Measurements from ENCODE around the gene MYO19.
"Not testable (repeated sequence)": the region's sequence is repeated elsewhere in the genome, so short reads cannot be mapped to it uniquely, and the experiment has no call there.

Gene MYO19

DNA sequence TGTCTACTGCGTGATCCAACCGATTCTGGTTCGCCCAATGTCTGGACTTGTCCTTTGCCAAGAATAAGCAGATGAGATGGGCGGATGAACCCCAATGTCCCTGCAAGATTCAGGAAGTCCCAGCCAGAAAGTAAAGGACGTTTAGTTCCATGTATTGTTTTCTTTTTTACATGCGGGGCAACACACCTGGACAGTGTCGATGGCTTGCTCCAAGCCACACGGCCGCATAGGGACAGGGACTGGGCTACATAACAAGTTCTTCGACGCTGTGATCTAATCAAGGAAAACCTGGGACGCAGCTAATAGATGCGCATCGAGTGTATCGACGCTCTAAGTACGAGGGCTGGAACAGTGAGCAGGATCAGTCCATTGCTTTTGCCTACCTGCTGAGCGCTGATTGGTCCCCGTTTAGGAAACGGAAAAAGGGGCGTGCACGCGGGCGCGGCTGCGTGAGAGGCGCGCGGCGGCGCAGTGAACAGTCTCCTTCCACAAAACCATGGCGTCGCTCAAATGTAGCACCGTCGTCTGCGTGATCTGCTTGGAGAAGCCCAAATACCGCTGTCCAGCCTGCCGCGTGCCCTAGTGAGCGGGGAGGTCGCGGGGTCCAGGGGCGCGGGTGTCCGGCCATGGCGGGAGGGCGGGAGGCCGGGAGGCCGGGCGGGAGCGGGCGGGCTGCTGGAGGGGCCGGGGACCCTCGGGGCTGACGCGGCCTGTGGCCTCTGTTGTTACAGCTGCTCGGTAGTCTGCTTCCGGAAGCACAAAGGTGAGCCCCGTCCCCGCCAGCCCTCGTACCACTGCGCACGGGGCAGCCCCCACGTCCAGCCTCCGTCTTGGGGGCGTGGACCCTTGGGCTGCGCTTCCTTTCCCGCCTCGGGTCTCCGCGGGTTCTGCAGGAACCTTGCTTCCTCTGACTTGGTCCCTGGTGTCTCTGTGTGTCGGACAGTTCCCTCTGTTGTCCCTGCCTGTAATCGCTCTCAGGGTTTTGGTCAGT, 48.2 kb downstream of the MYO19 start, which contains the start of gene ZNHIT3:
Gene ZNHIT3 (plus strand): TSS at position 478 of the 991 bp plus-strand sequence. CDS start 19 bp downstream, at position 497.
- Histone ChIP-seq H3K27me3 (ENCODE audit: insufficient read depth, poor library complexity, severe bottlenecking) (peaks cover 11% of the 10 kb centered on the region), H3K4me3 (ENCODE audit: severe bottlenecking) (peak within 1 kb of the TSS; percentile 52), H3K9me3 (ENCODE audit: severe bottlenecking) (no peaks in the 10 kb centered on the region), H3K36me3 (ENCODE audit: low read depth) (peaks cover 17% of the 10 kb centered on the region; the same call in 1 of the 2 replicates), H3K4me1 (ENCODE audit: insufficient read depth, poor library complexity, severe bottlenecking) (peaks cover 6% of the 10 kb centered on the region), H3K27ac (ENCODE audit: poor library complexity, severe bottlenecking) (peak within 1 kb of the TSS; percentile 50)
- ATAC-seq (ENCODE audit: low read depth) (peak; percentile 85), DNase-seq (ENCODE audit: low spot score) (peak; percentile 90)
- TF ChIP-seq, protein P1, sequence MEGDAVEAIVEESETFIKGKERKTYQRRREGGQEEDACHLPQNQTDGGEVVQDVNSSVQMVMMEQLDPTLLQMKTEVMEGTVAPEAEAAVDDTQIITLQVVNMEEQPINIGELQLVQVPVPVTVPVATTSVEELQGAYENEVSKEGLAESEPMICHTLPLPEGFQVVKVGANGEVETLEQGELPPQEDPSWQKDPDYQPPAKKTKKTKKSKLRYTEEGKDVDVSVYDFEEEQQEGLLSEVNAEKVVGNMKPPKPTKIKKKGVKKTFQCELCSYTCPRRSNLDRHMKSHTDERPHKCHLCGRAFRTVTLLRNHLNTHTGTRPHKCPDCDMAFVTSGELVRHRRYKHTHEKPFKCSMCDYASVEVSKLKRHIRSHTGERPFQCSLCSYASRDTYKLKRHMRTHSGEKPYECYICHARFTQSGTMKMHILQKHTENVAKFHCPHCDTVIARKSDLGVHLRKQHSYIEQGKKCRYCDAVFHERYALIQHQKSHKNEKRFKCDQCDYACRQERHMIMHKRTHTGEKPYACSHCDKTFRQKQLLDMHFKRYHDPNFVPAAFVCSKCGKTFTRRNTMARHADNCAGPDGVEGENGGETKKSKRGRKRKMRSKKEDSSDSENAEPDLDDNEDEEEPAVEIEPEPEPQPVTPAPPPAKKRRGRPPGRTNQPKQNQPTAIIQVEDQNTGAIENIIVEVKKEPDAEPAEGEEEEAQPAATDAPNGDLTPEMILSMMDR (IDR thresholded peaks at IDR 0.05; ENCODE audit: poor library complexity, severe bottlenecking): no peak

DNA sequence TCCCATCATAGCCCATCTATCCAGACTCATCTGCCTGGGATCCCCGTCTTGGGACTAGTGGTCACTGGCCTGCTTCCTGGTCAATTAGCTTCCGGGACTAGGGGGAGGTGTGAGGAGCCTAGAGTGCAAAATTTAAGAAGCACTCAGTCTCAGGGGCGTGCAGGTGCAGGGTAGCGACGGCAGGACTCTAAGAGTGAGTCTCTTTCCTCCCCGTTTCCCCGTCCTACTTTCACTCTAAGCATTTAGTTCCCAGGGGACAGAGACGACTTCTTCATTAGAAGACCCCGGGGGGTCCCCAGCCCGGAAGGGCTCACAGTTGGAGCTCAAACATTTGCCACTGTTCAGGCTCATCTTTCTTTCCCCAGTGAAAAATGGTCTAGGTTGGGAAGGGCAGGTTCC, 48.9 kb downstream of the MYO19 start:
- H3K27ac ChIP-seq (ENCODE audit: poor library complexity, severe bottlenecking): peak overlapping the region; percentile 50

DNA sequence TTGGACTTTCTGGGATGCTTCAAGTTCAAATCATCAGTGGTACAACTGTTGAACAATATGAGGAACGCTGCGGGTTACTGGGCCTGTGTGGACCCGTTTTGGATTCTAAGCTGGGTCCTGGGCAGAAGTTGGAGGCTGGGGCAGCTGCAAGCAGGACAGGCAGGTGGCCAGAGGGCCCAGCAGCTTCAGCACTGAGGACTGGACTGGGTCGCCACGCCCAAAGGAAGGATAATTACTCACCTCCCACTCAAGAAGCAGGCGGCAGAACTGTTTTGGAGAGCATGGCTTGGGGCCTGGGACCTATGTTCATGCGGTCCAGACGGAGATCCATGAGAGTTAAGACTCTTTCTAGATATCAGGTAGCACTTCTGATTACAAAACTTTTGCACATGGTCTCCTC, 49.6 kb downstream of the MYO19 start:
- Histone ChIP-seq H3K4me1 (ENCODE audit: insufficient read depth, poor library complexity, severe bottlenecking) (peaks cover 6% of the 10 kb centered on the region), H3K27me3 (ENCODE audit: insufficient read depth, poor library complexity, severe bottlenecking) (peaks cover 15% of the 10 kb centered on the region), H3K9me3 (ENCODE audit: severe bottlenecking) (no peaks in the 10 kb centered on the region), H3K4me3 (ENCODE audit: severe bottlenecking) (no peak overlapping the region), H3K36me3 (ENCODE audit: low read depth) (peaks cover 11% of the 10 kb centered on the region; the same call in 1 of the 2 replicates), H3K27ac (ENCODE audit: poor library complexity, severe bottlenecking) (no peak overlapping the region)
- no peak for ATAC-seq (ENCODE audit: low read depth)
- TF ChIP-seq, protein P1 (IDR thresholded peaks at IDR 0.05; ENCODE audit: poor library complexity, severe bottlenecking): no peak
- DNase-seq (ENCODE audit: low spot score): no peak

More for the DNA sequence above, 48.9 kb downstream of the MYO19 start:
- peaks cover 11% of the 10 kb centered on the region for H3K27me3 ChIP-seq (ENCODE audit: insufficient read depth, poor library complexity, severe bottlenecking)
- H3K4me1 ChIP-seq (ENCODE audit: insufficient read depth, poor library complexity, severe bottlenecking): peaks cover 6% of the 10 kb centered on the region
- ATAC-seq (ENCODE audit: low read depth) (no peak), DNase-seq (ENCODE audit: low spot score) (no peak)
- H3K4me3 ChIP-seq (ENCODE audit: severe bottlenecking): peak overlapping the region; percentile 52
- TF ChIP-seq, protein P1 (IDR thresholded peaks at IDR 0.05; ENCODE audit: poor library complexity, severe bottlenecking): no peak
- peaks cover 14% of the 10 kb centered on the region; the same call in 1 of the 2 replicates for H3K36me3 ChIP-seq (ENCODE audit: low read depth)
- no peaks in the 10 kb centered on the region for H3K9me3 ChIP-seq (ENCODE audit: severe bottlenecking)

GRCh38 chr17:36484021-36484420, 50.6 kb downstream of the MYO19 start:
- not testable (repeated sequence) for H3K36me3 ChIP-seq (ENCODE audit: low read depth); DNase-seq (ENCODE audit: low spot score); ATAC-seq (ENCODE audit: low read depth); H3K9me3 ChIP-seq (ENCODE audit: severe bottlenecking); H3K4me3 ChIP-seq (ENCODE audit: severe bottlenecking); H3K27ac ChIP-seq (ENCODE audit: poor library complexity, severe bottlenecking); H3K4me1 ChIP-seq (ENCODE audit: insufficient read depth, poor library complexity, severe bottlenecking)
- H3K27me3 ChIP-seq (ENCODE audit: insufficient read depth, poor library complexity, severe bottlenecking): peaks cover 24% of the 10 kb centered on the region

DNA sequence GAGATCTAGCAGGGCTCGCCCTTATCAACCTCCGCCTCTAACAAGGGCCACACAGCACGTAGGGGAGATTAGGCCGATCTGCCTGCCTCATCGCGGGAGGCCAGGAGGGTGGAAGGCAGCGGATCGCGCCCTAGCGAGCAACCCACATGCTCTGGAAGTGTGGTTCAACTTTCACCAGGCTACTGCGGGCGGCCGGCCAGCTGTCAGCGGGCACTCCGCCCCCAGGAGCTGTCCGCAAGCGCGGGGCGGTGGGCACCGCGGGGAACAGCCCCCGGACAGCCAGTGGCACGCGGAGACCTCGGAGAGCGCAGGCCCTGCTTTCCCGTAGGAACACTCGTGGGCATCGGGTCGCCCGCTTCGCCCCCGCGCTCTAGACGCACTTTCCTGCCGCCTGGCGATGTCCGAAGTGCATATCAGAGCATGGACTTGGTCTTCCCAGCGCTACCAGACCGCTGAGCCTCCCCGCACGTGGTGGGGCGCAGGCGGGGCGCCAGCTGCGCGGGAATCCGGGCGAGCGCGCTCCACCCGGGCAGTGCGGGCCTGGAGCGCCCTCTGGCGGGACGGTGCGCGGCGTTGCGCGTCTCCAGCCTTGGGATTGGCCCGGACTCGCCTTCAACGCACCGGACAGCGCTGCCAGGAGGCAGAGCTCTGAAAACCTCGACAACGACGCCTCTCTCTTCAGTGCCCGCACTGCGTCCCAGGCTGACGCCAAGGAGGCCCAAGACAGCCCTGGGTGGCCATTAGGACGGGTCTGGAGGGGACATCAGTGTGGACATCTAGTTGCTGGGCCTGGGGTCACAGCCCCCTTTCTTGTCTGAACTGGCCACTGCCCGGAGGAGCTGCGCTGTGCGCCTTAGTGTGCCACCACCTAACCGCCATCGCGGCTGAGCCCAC, 51.8 kb downstream of the MYO19 start:
- H3K4me1 ChIP-seq (ENCODE audit: insufficient read depth, poor library complexity, severe bottlenecking): peaks cover 6% of the 10 kb centered on the region

More for the DNA sequence above, 51.8 kb downstream of the MYO19 start:
- no peaks in the 10 kb centered on the region for H3K9me3 ChIP-seq (ENCODE audit: severe bottlenecking)
- H3K4me3 ChIP-seq (ENCODE audit: severe bottlenecking): no peak overlapping the region
- H3K27me3 ChIP-seq (ENCODE audit: insufficient read depth, poor library complexity, severe bottlenecking): peaks cover 24% of the 10 kb centered on the region
- H3K36me3 ChIP-seq (ENCODE audit: low read depth): no peaks in the 10 kb centered on the region
- H3K27ac ChIP-seq (ENCODE audit: poor library complexity, severe bottlenecking): no peak overlapping the region
- TF ChIP-seq, protein P1 (IDR thresholded peaks at IDR 0.05; ENCODE audit: poor library complexity, severe bottlenecking): peak; percentile 97
- no peak for DNase-seq (ENCODE audit: low spot score)
- ATAC-seq (ENCODE audit: low read depth): peak; percentile 82

Data from RWPE2 (cell line).